Peyer's patch (tissue), 4 donors: ENCODE data around the gene FCGBP. TPM values are rescaled to one million over a fixed set of nuclear protein-coding genes. Genes with fewer than 3 reads are reported as not detected.
"Not testable (repeated sequence)": the region's sequence is repeated elsewhere in the genome, so short reads cannot be mapped to it uniquely, and the experiment has no call there.

Source experiments
- DNase-seq, 3 donors: peaks; one replicate each; pipeline ENCODE4 v3.0.0-alpha.2; 2017 to 2019
- H3K27ac ChIP-seq, 4 donors: fragments of 200-600 bp; sonication (generic); one replicate each; pipeline ENCODE4 v1.5.1; 2016 to 2019
- H3K27me3 ChIP-seq, 2 donors: fragments of 200-600 bp; sonication (generic); one replicate each; pipeline ENCODE4 v1.5.1; 2019
- H3K36me3 ChIP-seq, 3 donors: fragments of 200-600 bp; sonication (generic); one replicate each; pipeline ENCODE4 v1.5.1; 2016 to 2019
- H3K4me1 ChIP-seq, 4 donors: fragments of 200-600 bp; sonication (generic); one replicate each; pipeline ENCODE4 v1.5.1; 2016 to 2019
- H3K4me3 ChIP-seq, 4 donors: fragments of 200-600 bp; sonication (generic); 1 replicate in 3 of 4; 2 replicates in 1 of 4; pipeline ENCODE4 v1.5.1; 2016 to 2019; ENCODE audit warnings: mild to moderate bottlenecking in 1 of 4
- H3K9me3 ChIP-seq, 4 donors: fragments of 200-600 bp; sonication (generic); one replicate each; pipeline ENCODE4 v1.5.1; 2016 to 2019; ENCODE audit warnings: mild to moderate bottlenecking in 1 of 4
- total RNA-seq, 4 donors: library from RNA; depleted of rRNA; stranded (reverse); fragments of >200 nt; gene quantifications; one replicate each; pipeline ENCODE4 v1.1.0, GENCODE V29; 2016

The FCGBP gene
- total RNA-seq, 4 donors from 2014 or later = 563 to 4,025 (median 1,224) TPM

DNA sequence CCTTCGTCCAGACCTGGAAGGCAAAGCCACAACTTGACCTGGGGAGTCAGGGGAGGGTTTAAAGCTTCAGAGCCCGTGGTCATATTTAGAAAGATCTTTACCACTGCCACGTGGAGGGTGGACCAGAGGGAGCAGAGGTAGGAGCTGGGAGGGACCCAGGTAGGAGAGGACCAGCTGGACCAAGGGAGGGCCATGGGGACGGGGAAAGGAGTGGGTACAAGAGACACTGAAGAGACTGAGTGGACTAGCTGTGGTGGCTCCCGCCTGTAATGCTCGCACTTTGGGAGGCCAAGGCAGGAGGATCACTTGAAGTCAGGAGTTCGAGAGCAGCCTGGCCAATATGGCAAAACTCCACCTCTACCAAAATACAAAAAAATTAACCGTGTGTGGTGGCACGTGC, 49.7 kb downstream of the FCGBP start:
- not testable (repeated sequence) for H3K4me1 ChIP-seq, H3K36me3 ChIP-seq, DNase-seq, H3K27ac ChIP-seq, H3K9me3 ChIP-seq, H3K4me3 ChIP-seq, H3K27me3 ChIP-seq

Other genes with a start within 250 kb of the FCGBP start
- not detected for gene LGALS14, start 230.2 kb downstream of the FCGBP start, total RNA-seq
- gene CLC, start 196.6 kb downstream of the FCGBP start, total RNA-seq = not detected
- gene LEUTX, start 155.8 kb downstream of the FCGBP start, total RNA-seq = not detected
- gene DYRK1B, start 100.5 kb downstream of the FCGBP start, total RNA-seq = 10 to 100 TPM in 3 of 4 donors, 1 to 10 TPM in 1; 8.3 to 38.7 (median 17.3) TPM
- gene FBL, start 88.3 kb downstream of the FCGBP start, total RNA-seq = 100 to 1,000 TPM in 3 of 4 donors, 10 to 100 TPM in 1; 42.4 to 206 (median 103) TPM
- gene PSMC4, start 36.5 kb upstream of the FCGBP start, total RNA-seq = 10 to 100 TPM; 74.4 to 97.9 (median 90.0) TPM
- 1 to 10 TPM; 3.0 to 5.5 (median 4.8) TPM for gene ZNF546, start 62.4 kb upstream of the FCGBP start, total RNA-seq
- gene ZNF780B, start 121.6 kb upstream of the FCGBP start, total RNA-seq = 10 to 100 TPM; 14.5 to 51.2 (median 28.2) TPM
- gene ZNF780A, start 156.3 kb upstream of the FCGBP start, total RNA-seq = 10 to 100 TPM in 3 of 4 donors, 1 to 10 TPM in 1; 8.8 to 21.9 (median 15.5) TPM